ENCODE measurements around the gene ADARB1.
A peak's percentile ranks its signal among the peaks of the same experiment; 100 is the strongest.

ADARB1 gene

GRCh38 chr21:45069711-45070110 lies 4.7 kb upstream of the ADARB1 start:
- no peak for TF ChIP-seq CTCF (IDR thresholded peaks at IDR 0.05; ENCODE audit: low read depth, low read length)
- H3K9me3 ChIP-seq, result no peaks in the 10 kb centered on the region
- no peaks in the 10 kb centered on the region for H3K27me3 ChIP-seq
- no peak for DNase-seq
- H3K4me1 ChIP-seq, result peaks cover 4% of the 10 kb centered on the region; the same call in 1 of the 2 replicates
- H3K36me3 ChIP-seq, result no peaks in the 10 kb centered on the region
- no peak overlapping the region for H3K4me3 ChIP-seq (ENCODE audit: low read depth, low read length)

GRCh38 chr21:45071078-45071873 lies 3.1 kb upstream of the ADARB1 start:
- TF ChIP-seq CTCF (IDR thresholded peaks at IDR 0.05; ENCODE audit: low read depth, low read length), result no peak
- Histone ChIP-seq H3K4me1 (peaks cover 4% of the 10 kb centered on the region; the same call in 1 of the 2 replicates), H3K36me3 (no peaks in the 10 kb centered on the region), H3K9me3 (no peaks in the 10 kb centered on the region), H3K27me3 (no peaks in the 10 kb centered on the region), H3K4me3 (ENCODE audit: low read depth, low read length) (no peak overlapping the region)
- DNase-seq, result no peak

- Histone ChIP-seq H3K9me3 (no peaks in the 10 kb centered on the region), H3K27me3 (no peaks in the 10 kb centered on the region), H3K36me3 (no peaks in the 10 kb centered on the region), H3K4me1 (peaks cover 4% of the 10 kb centered on the region; the same call in 1 of the 2 replicates), H3K4me3 (ENCODE audit: low read depth, low read length) (no peak overlapping the region)
- DNase-seq, result no peak
- no peak for TF ChIP-seq CTCF (IDR thresholded peaks at IDR 0.05; ENCODE audit: low read depth, low read length)
These were observed 2.3 kb upstream of the ADARB1 start for GRCh38 chr21:45071874-45072737.

- H3K27me3 ChIP-seq, result no peaks in the 10 kb centered on the region
- no peak for TF ChIP-seq CTCF (IDR thresholded peaks at IDR 0.05; ENCODE audit: low read depth, low read length)
- no peak for DNase-seq
- no peaks in the 10 kb centered on the region for H3K4me1 ChIP-seq
- no peak overlapping the region for H3K4me3 ChIP-seq (ENCODE audit: low read depth, low read length)
- no peaks in the 10 kb centered on the region for H3K36me3 ChIP-seq
- H3K9me3 ChIP-seq, result no peaks in the 10 kb centered on the region
These were observed 1.6 kb upstream of the ADARB1 start for GRCh38 chr21:45072738-45073300.

- Histone ChIP-seq H3K9me3 (no peaks in the 10 kb centered on the region), H3K4me3 (ENCODE audit: low read depth, low read length) (peak overlapping the region; percentile 62), H3K27me3 (no peaks in the 10 kb centered on the region), H3K4me1 (no peaks in the 10 kb centered on the region), H3K36me3 (no peaks in the 10 kb centered on the region)
- peak; percentile 58 for DNase-seq
- no peak for TF ChIP-seq CTCF (IDR thresholded peaks at IDR 0.05; ENCODE audit: low read depth, low read length)
These were observed 906 bp upstream of the ADARB1 start for GRCh38 chr21:45073301-45074047.

All from BE2C (cell line).